ENCODE data around the gene BARX1. TPM values are rescaled to one million over a fixed set of nuclear protein-coding genes. Genes with fewer than 3 reads are reported as not detected.
A peak's percentile ranks its signal among the peaks of the same experiment; 100 is the strongest.

Gene BARX1
- total RNA-seq: 0.13 TPM in 1 of 2 replicates, not detected in the other

- Histone ChIP-seq H3K36me3 (ENCODE audit: control insufficient read depth, insufficient read depth, low read length) (no peaks in the 10 kb centered on the region), H3K27me3 (ENCODE audit: control insufficient read depth, insufficient read depth, low read length) (peaks cover 81% of the 10 kb centered on the region), H3K4me3 (ENCODE audit: low read depth, low read length) (no peak within 1 kb of the TSS)
- no peak for DNase-seq (ENCODE audit: low read depth)
- no peak for FAIRE-seq
- TF ChIP-seq, protein P1, sequence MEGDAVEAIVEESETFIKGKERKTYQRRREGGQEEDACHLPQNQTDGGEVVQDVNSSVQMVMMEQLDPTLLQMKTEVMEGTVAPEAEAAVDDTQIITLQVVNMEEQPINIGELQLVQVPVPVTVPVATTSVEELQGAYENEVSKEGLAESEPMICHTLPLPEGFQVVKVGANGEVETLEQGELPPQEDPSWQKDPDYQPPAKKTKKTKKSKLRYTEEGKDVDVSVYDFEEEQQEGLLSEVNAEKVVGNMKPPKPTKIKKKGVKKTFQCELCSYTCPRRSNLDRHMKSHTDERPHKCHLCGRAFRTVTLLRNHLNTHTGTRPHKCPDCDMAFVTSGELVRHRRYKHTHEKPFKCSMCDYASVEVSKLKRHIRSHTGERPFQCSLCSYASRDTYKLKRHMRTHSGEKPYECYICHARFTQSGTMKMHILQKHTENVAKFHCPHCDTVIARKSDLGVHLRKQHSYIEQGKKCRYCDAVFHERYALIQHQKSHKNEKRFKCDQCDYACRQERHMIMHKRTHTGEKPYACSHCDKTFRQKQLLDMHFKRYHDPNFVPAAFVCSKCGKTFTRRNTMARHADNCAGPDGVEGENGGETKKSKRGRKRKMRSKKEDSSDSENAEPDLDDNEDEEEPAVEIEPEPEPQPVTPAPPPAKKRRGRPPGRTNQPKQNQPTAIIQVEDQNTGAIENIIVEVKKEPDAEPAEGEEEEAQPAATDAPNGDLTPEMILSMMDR (IDR thresholded peaks at IDR 0.05; ENCODE audit: insufficient read depth, low read length, severe bottlenecking): no peak
Measured at GRCh38 chr9:93955111-93955980, at the start of gene BARX1. BARX1 (minus strand) TSS chr9:93955355; CDS start chr9:93955146, 209 bp downstream.

DNA sequence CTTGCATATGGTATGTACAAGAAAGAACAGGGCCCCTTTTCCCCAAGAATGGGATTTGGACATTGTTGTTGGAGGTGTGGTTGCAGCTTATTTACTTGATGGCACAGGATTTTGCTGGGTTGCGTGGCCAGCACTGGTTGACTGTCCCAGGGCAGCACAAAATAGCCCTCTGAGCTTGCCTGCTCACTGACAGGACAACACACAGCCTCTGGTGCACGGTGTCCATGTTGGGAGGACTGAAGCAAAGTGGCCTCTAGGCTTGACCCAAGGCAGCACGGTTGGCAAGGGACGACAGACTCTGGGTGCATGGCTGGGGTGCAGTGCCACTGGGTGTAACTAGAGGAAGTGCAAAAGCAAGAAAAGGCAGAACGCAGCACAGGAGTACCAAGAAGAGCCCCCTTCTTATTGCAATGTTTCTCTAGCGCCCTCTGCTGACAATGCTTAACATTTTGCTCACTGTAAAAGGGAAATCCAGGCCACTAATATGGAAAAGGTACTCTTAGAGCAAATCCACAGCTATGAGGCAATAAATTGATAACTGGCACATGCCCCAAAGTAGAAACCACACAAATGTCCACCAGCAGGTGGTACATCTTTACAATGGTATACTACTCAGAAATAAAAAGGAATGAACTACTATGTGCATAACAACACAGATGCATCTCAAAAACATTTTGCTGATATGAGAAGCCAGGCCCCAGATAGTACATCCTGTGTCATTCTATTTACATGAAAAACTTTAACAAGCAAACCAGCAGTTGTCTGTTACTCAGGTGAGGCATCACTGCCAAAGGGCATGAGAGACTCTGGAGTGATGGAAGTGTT, 47.4 kb upstream of the BARX1 start:
- Histone ChIP-seq H3K27me3 (ENCODE audit: control insufficient read depth, insufficient read depth, low read length) (peaks cover 3% of the 10 kb centered on the region), H3K4me3 (ENCODE audit: low read depth, low read length) (no peak overlapping the region), H3K36me3 (ENCODE audit: control insufficient read depth, insufficient read depth, low read length) (no peaks in the 10 kb centered on the region)
- FAIRE-seq (no peak), DNase-seq (ENCODE audit: low read depth) (peak; percentile 55)
- TF ChIP-seq, protein P1 (IDR thresholded peaks at IDR 0.05; ENCODE audit: insufficient read depth, low read length, severe bottlenecking): peak; percentile 77

DNA sequence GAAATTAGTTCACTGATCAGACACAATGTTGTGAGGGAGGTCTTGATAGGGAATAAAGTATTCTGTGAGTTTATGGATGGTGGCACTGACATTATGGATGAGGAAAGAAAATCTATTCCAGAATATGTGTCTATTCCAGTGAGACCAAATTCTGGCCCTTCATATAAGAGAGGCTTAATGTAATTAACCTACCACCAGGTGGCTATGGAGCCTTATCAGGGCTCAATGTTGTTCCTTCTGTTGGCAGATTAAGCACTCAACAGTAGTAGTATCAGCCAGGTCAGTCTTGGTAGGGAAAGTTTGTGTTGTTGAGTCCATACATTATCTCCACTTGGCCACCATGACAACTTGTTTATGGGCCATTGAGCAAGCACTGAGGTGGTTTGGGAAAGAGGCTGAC, 41.7 kb upstream of the BARX1 start:
- no peaks in the 10 kb centered on the region for H3K36me3 ChIP-seq (ENCODE audit: control insufficient read depth, insufficient read depth, low read length)
- peak; percentile 43 for FAIRE-seq
- DNase-seq (ENCODE audit: low read depth): peak; percentile 23
- TF ChIP-seq, protein P1 (IDR thresholded peaks at IDR 0.05; ENCODE audit: insufficient read depth, low read length, severe bottlenecking): peak; percentile 29
- H3K4me3 ChIP-seq (ENCODE audit: low read depth, low read length): no peak overlapping the region
- H3K27me3 ChIP-seq (ENCODE audit: control insufficient read depth, insufficient read depth, low read length): peaks cover 2% of the 10 kb centered on the region

GRCh38 chr9:93996367-93996766, 41.2 kb upstream of the BARX1 start:
- DNase-seq (ENCODE audit: low read depth): no peak
- Histone ChIP-seq H3K4me3 (ENCODE audit: low read depth, low read length) (no peak overlapping the region), H3K27me3 (ENCODE audit: control insufficient read depth, insufficient read depth, low read length) (peaks cover 2% of the 10 kb centered on the region), H3K36me3 (ENCODE audit: control insufficient read depth, insufficient read depth, low read length) (no peaks in the 10 kb centered on the region)
- TF ChIP-seq, protein P1 (IDR thresholded peaks at IDR 0.05; ENCODE audit: insufficient read depth, low read length, severe bottlenecking): no peak
- peak; percentile 50 for FAIRE-seq

- no peak for DNase-seq (ENCODE audit: low read depth)
- H3K4me3 ChIP-seq (ENCODE audit: low read depth, low read length): no peak overlapping the region
- H3K36me3 ChIP-seq (ENCODE audit: control insufficient read depth, insufficient read depth, low read length): no peaks in the 10 kb centered on the region
- TF ChIP-seq, protein P1 (IDR thresholded peaks at IDR 0.05; ENCODE audit: insufficient read depth, low read length, severe bottlenecking): no peak
- FAIRE-seq: no peak
- peaks cover 2% of the 10 kb centered on the region for H3K27me3 ChIP-seq (ENCODE audit: control insufficient read depth, insufficient read depth, low read length)
Measured at GRCh38 chr9:93994545-93994944, 39.4 kb upstream of the BARX1 start.

Measured in bronchial epithelial cell (primary cell).